ENCODE measurements around the gene AHRR.
"Not testable (repeated sequence)": the region's sequence is repeated elsewhere in the genome, so short reads cannot be mapped to it uniquely, and the experiment has no call there.

Gene AHRR

GRCh38 chr5:377326-377981 lies 55.9 kb downstream of the AHRR start:
- TF ChIP-seq CTCF (IDR thresholded peaks at IDR 0.05; ENCODE audit: insufficient read depth, low read depth, low read length, missing control alignments): no peak
- H3K4me3 ChIP-seq (ENCODE audit: low read depth, low read length): no peak overlapping the region
- no peak for DNase-seq (ENCODE audit: low read depth)

GRCh38 chr5:378301-378891 lies 56.9 kb downstream of the AHRR start:
- no peak for TF ChIP-seq CTCF (IDR thresholded peaks at IDR 0.05; ENCODE audit: insufficient read depth, low read depth, low read length, missing control alignments)
- DNase-seq (ENCODE audit: low read depth): peak; percentile 64
- no peak overlapping the region; the same call in 1 of the 2 replicates for H3K4me3 ChIP-seq (ENCODE audit: low read depth, low read length)

- peak overlapping the region; percentile 33 for H3K4me3 ChIP-seq (ENCODE audit: low read depth, low read length)
- peak; percentile 65 for DNase-seq (ENCODE audit: low read depth)
- no peak for TF ChIP-seq CTCF (IDR thresholded peaks at IDR 0.05; ENCODE audit: insufficient read depth, low read depth, low read length, missing control alignments)
These were observed 57.6 kb downstream of the AHRR start for GRCh38 chr5:378976-379742.

GRCh38 chr5:380701-381309 lies 59.3 kb downstream of the AHRR start:
- no peak for DNase-seq (ENCODE audit: low read depth)
- TF ChIP-seq CTCF (IDR thresholded peaks at IDR 0.05; ENCODE audit: insufficient read depth, low read depth, low read length, missing control alignments): no peak
- H3K4me3 ChIP-seq (ENCODE audit: low read depth, low read length): no peak overlapping the region

- no peak for DNase-seq (ENCODE audit: low read depth)
- H3K4me3 ChIP-seq (ENCODE audit: low read depth, low read length): no peak overlapping the region
These were observed 61.6 kb downstream of the AHRR start for GRCh38 chr5:383066-383465.

GRCh38 chr5:383621-384020 lies 62.1 kb downstream of the AHRR start:
- H3K4me3 ChIP-seq (ENCODE audit: low read depth, low read length): no peak overlapping the region
- no peak for TF ChIP-seq CTCF (IDR thresholded peaks at IDR 0.05; ENCODE audit: insufficient read depth, low read depth, low read length, missing control alignments)
- DNase-seq (ENCODE audit: low read depth): no peak

More at GRCh38 chr5:383066-383465, 61.6 kb downstream of the AHRR start:
- no peak for TF ChIP-seq CTCF (IDR thresholded peaks at IDR 0.05; ENCODE audit: insufficient read depth, low read depth, low read length, missing control alignments)

- not testable (repeated sequence) for DNase-seq (ENCODE audit: low read depth); H3K4me3 ChIP-seq (ENCODE audit: low read depth, low read length)
These were observed 63.1 kb downstream of the AHRR start for GRCh38 chr5:384576-384975.
